GM20431 (cell line): ENCODE data around the gene SLC8B1.
"Not testable (repeated sequence)": the region's sequence is repeated elsewhere in the genome, so short reads cannot be mapped to it uniquely, and the experiment has no call there.

Experiments
- in situ Hi-C: fragments of 300-500 bp; cut with MseI, MboI; formaldehyde crosslinking; loops from one replicate; pipeline ENCODE4 v1.15.0; 2020; ENCODE audit warnings: low sequenced_read_pairs; ENCODE audit not compliant: unreplicated experiment

SLC8B1 gene

GRCh38 chr12:113358381-113359132, 23.6 kb upstream of the SLC8B1 start, which contains the start of gene PLBD2:
Gene PLBD2, plus strand, starts transcription at chr12:113358587. Its CDS starts 14 bp downstream, at chr12:113358601.
- in situ Hi-C loops, result no loop called here

- in situ Hi-C loops, result not testable (repeated sequence)
Observed at GRCh38 chr12:113354192-113354591, 19.3 kb upstream of the SLC8B1 start.

- in situ Hi-C loops, result no loop called here
Observed at GRCh38 chr12:113351089-113351488, 16.2 kb upstream of the SLC8B1 start.

GRCh38 chr12:113348849-113349536, 14.1 kb upstream of the SLC8B1 start:
- in situ Hi-C loops, result no loop called here

GRCh38 chr12:113347892-113348291, 13.0 kb upstream of the SLC8B1 start:
- in situ Hi-C loops, result no loop called here

GRCh38 chr12:113347107-113347506, 12.2 kb upstream of the SLC8B1 start:
- in situ Hi-C loops, result no loop called here

GRCh38 chr12:113346353-113346752, 11.4 kb upstream of the SLC8B1 start:
- in situ Hi-C loops, result no loop called here

- in situ Hi-C loops, result no loop called here
Observed at GRCh38 chr12:113345318-113345717, 10.4 kb upstream of the SLC8B1 start.

- in situ Hi-C loops, result no loop called here
Observed at GRCh38 chr12:113341535-113341934, 6.6 kb upstream of the SLC8B1 start.

- in situ Hi-C loops, result no loop called here
Observed at GRCh38 chr12:113340061-113340460, 5.2 kb upstream of the SLC8B1 start.

GRCh38 chr12:113339540-113339939, 4.6 kb upstream of the SLC8B1 start:
- in situ Hi-C loops, result no loop called here

GRCh38 chr12:113333877-113334785, 778 bp downstream of the SLC8B1 start:
- in situ Hi-C loops, result no loop called here

- in situ Hi-C loops, result no loop called here
Observed at GRCh38 chr12:113333418-113333750, 1.5 kb downstream of the SLC8B1 start.

GRCh38 chr12:113332688-113333417, 2.1 kb downstream of the SLC8B1 start:
- in situ Hi-C loops, result no loop called here

GRCh38 chr12:113330505-113330904, 4.4 kb downstream of the SLC8B1 start:
- in situ Hi-C loops, result no loop called here

GRCh38 chr12:113329791-113330417, 5.0 kb downstream of the SLC8B1 start:
- in situ Hi-C loops, result no loop called here

- in situ Hi-C loops, result no loop called here
Observed at GRCh38 chr12:113329022-113329790, 5.7 kb downstream of the SLC8B1 start.

GRCh38 chr12:113328368-113328889, 6.5 kb downstream of the SLC8B1 start:
- in situ Hi-C loops, result no loop called here
